Measurements from ENCODE around the gene FGF12.
"Not testable (repeated sequence)": the region's sequence is repeated elsewhere in the genome, so short reads cannot be mapped to it uniquely, and the experiment has no call there.

Gene FGF12

GRCh38 chr3:192576704-192577103, 150.6 kb downstream of the FGF12 start:
- FAIRE-seq = not testable (repeated sequence)

- no peak for FAIRE-seq
These were observed 151.3 kb downstream of the FGF12 start for GRCh38 chr3:192575879-192576506.

- FAIRE-seq = no peak
These were observed 154.1 kb downstream of the FGF12 start for GRCh38 chr3:192573240-192573639.

GRCh38 chr3:192570821-192571791, 156.2 kb downstream of the FGF12 start:
- FAIRE-seq = no peak

- no peak for FAIRE-seq
These were observed 157.0 kb downstream of the FGF12 start for GRCh38 chr3:192570315-192570714.

- FAIRE-seq = peak; percentile 93
These were observed 160.5 kb downstream of the FGF12 start for GRCh38 chr3:192566706-192567290.

GRCh38 chr3:192564611-192565010, 162.7 kb downstream of the FGF12 start:
- FAIRE-seq = no peak

- FAIRE-seq = no peak
These were observed 163.9 kb downstream of the FGF12 start for GRCh38 chr3:192563417-192563816.

GRCh38 chr3:192553707-192554106, 173.6 kb downstream of the FGF12 start:
- no peak for FAIRE-seq

GRCh38 chr3:192550356-192550755, 177.0 kb downstream of the FGF12 start:
- FAIRE-seq = no peak

- FAIRE-seq = no peak
These were observed 182.0 kb downstream of the FGF12 start for GRCh38 chr3:192545333-192545732.

- FAIRE-seq = no peak
These were observed 184.2 kb downstream of the FGF12 start for GRCh38 chr3:192543163-192543562.

GRCh38 chr3:192516820-192517219, 210.5 kb downstream of the FGF12 start:
- no peak for FAIRE-seq

- FAIRE-seq = no peak
These were observed 211.7 kb downstream of the FGF12 start for GRCh38 chr3:192515664-192516045.

- FAIRE-seq = no peak
These were observed 212.3 kb downstream of the FGF12 start for GRCh38 chr3:192514754-192515663.

GRCh38 chr3:192514081-192514753, 213.1 kb downstream of the FGF12 start:
- FAIRE-seq = no peak

- FAIRE-seq = no peak
These were observed 221.6 kb downstream of the FGF12 start for GRCh38 chr3:192505731-192506130.

GRCh38 chr3:192501401-192501800, 225.9 kb downstream of the FGF12 start:
- FAIRE-seq = no peak

GRCh38 chr3:192496905-192497587, 230.3 kb downstream of the FGF12 start:
- no peak for FAIRE-seq

- FAIRE-seq = no peak
These were observed 233.2 kb downstream of the FGF12 start for GRCh38 chr3:192494174-192494573.

- no peak for FAIRE-seq
These were observed 236.6 kb downstream of the FGF12 start for GRCh38 chr3:192490720-192491119.
